ENCODE results near the gene ZNF200. TPM values are rescaled to one million over a fixed set of nuclear protein-coding genes. Genes with fewer than 3 reads are reported as not detected.
A peak's percentile ranks its signal among the peaks of the same experiment; 100 is the strongest.

ZNF200 gene
- total RNA-seq, 1 experiment from 2014 or later, result 13.0 TPM

- no TSS peak for BruUV-seq (replicated peaks)
- no peaks in the 10 kb centered on the region for H3K4me1 ChIP-seq (ENCODE audit: insufficient read depth, low read length, poor library complexity, severe bottlenecking)
- ChIA-PET CTCF (no interaction called here), POLR2A (ENCODE audit: low non-redundant PET) (no interaction called here)
- H3K9me3 ChIP-seq (ENCODE audit: low read depth, low read length, poor library complexity, severe bottlenecking), result peaks cover 6% of the 10 kb centered on the region
- H3K27ac ChIP-seq (ENCODE audit: low read depth, low read length, poor library complexity, severe bottlenecking), result no peak overlapping the region
- no peaks in the 10 kb centered on the region for H3K36me3 ChIP-seq (ENCODE audit: insufficient read depth, low read length, poor library complexity, severe bottlenecking)
- no peaks in the 10 kb centered on the region for H3K27me3 ChIP-seq (replicated peaks; ENCODE audit: insufficient read depth, low read depth, low read length, poor library complexity)
- TF ChIP-seq CTCF (conservative IDR thresholded peaks at IDR 0.05; ENCODE audit: low read depth, low read length), result no peak
- TF ChIP-seq EZH2 (IDR thresholded peaks at IDR 0.05; ENCODE audit: borderline replicate concordance, low read depth, low read length, poor library complexity, severe bottlenecking), result no peak
- H3K4me3 ChIP-seq (ENCODE audit: low read depth, low read length, poor library complexity, severe bottlenecking), result no peak overlapping the region
- no peak for DNase-seq (ENCODE audit: low spot score)
- intact Hi-C loops (cut with micrococcal nuclease; ENCODE audit: unreplicated experiment), result loop anchor here (10.0 kb wide), 1 partner anchor 237 kb away; the partner anchor contains the start of gene CLUAP1
Measured at GRCh38 chr16:3268294-3268693, 33.3 kb upstream of the ZNF200 start.

DNA sequence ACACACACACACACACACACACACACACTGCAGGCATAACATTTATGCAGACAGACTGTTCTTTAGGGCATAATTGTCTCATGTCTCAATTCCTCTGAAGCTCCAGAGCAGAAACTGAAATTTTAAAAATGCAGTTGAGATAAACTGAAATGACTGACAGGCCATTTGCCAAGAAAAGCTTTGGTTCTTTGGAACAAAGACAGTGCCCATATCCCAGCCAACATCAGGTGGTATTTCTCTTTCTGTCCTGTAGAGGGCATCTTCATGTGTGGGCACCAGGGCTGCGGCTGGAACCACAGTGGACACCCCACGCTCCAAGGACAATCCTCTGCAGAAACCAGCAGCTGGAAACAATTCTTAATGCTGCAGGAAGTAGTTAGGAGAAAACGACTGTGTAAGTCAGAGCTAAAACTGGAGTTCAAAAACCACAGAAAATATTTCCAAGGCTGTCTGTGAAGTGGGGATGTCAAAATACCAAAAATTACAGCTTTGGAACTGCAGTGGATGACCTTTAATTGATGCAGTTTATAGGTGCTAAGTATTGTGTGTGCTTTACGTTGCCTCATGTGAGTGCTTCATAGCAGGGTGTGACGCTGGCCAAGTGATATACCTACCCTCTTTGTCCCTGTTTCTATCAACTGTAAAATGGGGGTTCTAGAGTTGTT is 32.0 kb upstream of the ZNF200 start:
- no peak overlapping the region for H3K27ac ChIP-seq (ENCODE audit: low read depth, low read length, poor library complexity, severe bottlenecking)
- H3K27me3 ChIP-seq (replicated peaks; ENCODE audit: insufficient read depth, low read depth, low read length, poor library complexity), result no peaks in the 10 kb centered on the region
- DNase-seq (ENCODE audit: low spot score), result peak; percentile 64
- no TSS peak for BruUV-seq (replicated peaks)
- H3K9me3 ChIP-seq (ENCODE audit: low read depth, low read length, poor library complexity, severe bottlenecking), result peaks cover 6% of the 10 kb centered on the region
- CTCF ChIA-PET, result interaction anchor here (0.7 to 1.0 kb wide), 3 partner anchors 15 to 35 kb away, joined by 3 read pairs; partner anchors contain the start of gene ZNF200
- no peaks in the 10 kb centered on the region for H3K4me1 ChIP-seq (ENCODE audit: insufficient read depth, low read length, poor library complexity, severe bottlenecking)
- intact Hi-C loops (cut with micrococcal nuclease; ENCODE audit: unreplicated experiment), result loop anchor here (10.0 kb wide), 1 partner anchor 238 kb away; the partner anchor contains the start of gene CLUAP1
- POLR2A ChIA-PET (ENCODE audit: low non-redundant PET), result interaction anchor here (0.6 kb wide), 3 partner anchors 146 to 234 kb away, joined by 3 to 7 read pairs (median 3); no protein-coding TSS in a partner anchor
- TF ChIP-seq CTCF (conservative IDR thresholded peaks at IDR 0.05; ENCODE audit: low read depth, low read length) (peak; percentile 66), EZH2 (IDR thresholded peaks at IDR 0.05; ENCODE audit: borderline replicate concordance, low read depth, low read length, poor library complexity, severe bottlenecking) (no peak)
- H3K36me3 ChIP-seq (ENCODE audit: insufficient read depth, low read length, poor library complexity, severe bottlenecking), result no peaks in the 10 kb centered on the region
- no peak overlapping the region for H3K4me3 ChIP-seq (ENCODE audit: low read depth, low read length, poor library complexity, severe bottlenecking)

DNA sequence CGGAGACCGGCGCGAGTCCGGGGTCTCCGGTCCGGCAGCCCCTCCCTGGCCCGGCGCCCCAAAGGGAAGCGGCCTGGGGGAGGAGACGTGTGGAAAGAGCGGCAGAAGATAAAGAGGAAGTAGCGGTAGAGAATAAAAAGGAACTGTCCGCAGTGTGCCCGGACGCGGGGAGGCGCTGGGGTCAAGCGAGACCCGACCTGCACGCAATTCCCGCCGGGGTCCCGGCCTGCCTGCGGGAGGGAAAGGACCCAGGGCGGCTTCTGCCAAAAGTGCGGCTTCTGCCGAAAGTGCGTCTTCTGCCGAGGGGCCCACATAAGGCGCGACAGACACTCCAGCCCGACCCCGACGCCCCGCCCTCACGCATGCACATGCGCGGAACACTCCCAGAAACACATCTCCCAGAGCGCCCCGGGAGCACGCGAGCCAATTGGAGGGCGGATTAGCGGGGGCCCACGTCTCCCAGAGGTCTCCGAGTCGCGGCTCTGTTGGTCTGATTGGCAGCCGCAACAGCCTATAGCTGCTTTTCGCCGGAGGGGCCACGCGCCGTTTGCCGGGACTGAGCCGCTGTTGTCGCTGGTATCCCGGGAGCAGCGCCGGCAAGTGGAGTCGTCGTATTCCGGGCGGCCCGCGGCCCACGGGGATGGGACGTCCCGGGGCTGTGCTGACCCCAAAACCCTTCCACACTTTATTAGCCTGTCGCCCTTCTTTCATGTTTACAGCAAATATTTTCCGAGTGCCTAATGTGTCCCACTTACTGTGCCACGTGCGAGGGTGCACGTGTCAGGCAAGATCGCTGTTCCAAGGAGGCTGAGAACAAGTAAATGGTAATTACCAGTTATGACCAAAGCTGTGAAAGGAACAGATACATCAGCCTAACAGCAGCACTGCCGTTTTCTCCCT is 29.4 kb upstream of the ZNF200 start:
- BruUV-seq (replicated peaks), result TSS peak; percentile 91
- Histone ChIP-seq H3K4me3 (ENCODE audit: low read depth, low read length, poor library complexity, severe bottlenecking) (peak overlapping the region; percentile 65), H3K36me3 (ENCODE audit: insufficient read depth, low read length, poor library complexity, severe bottlenecking) (no peaks in the 10 kb centered on the region), H3K27ac (ENCODE audit: low read depth, low read length, poor library complexity, severe bottlenecking) (peak overlapping the region; percentile 80), H3K4me1 (ENCODE audit: insufficient read depth, low read length, poor library complexity, severe bottlenecking) (no peaks in the 10 kb centered on the region), H3K27me3 (replicated peaks; ENCODE audit: insufficient read depth, low read depth, low read length, poor library complexity) (no peaks in the 10 kb centered on the region), H3K9me3 (ENCODE audit: low read depth, low read length, poor library complexity, severe bottlenecking) (peaks cover 6% of the 10 kb centered on the region)
- intact Hi-C loops (cut with micrococcal nuclease; ENCODE audit: unreplicated experiment), result loop anchor here (2.0 to 10.0 kb wide), 2 partner anchors 18 to 240 kb away; partner anchors contain the start of genes CLUAP1 and ZNF263
- POLR2A ChIA-PET (ENCODE audit: low non-redundant PET), result no interaction called here
- CTCF ChIA-PET, result interaction anchor here (0.6 kb wide), 1 partner anchor 307 kb away, joined by 4 read pairs; no protein-coding TSS in a partner anchor
- DNase-seq (ENCODE audit: low spot score), result peak; percentile 99
- TF ChIP-seq EZH2 (IDR thresholded peaks at IDR 0.05; ENCODE audit: borderline replicate concordance, low read depth, low read length, poor library complexity, severe bottlenecking), result no peak
- TF ChIP-seq CTCF (conservative IDR thresholded peaks at IDR 0.05; ENCODE audit: low read depth, low read length), result no peak

Data from A673 (cell line).